Progenitor cell of endocrine pancreas (in vitro differentiated cells): Measurements from ENCODE around the gene C1RL. TPM values are rescaled to one million over a fixed set of nuclear protein-coding genes. Genes with fewer than 3 reads are reported as not detected.
"Not testable (repeated sequence)": the region's sequence is repeated elsewhere in the genome, so short reads cannot be mapped to it uniquely, and the experiment has no call there.

Source experiments
- DNase-seq: peaks from one replicate; pipeline ENCODE4 v3.0.0; 2021; ENCODE audit warnings: low spot score; ENCODE audit not compliant: unreplicated experiment
- H3K27ac Mint-ChIP-seq: 2 replicates; pipeline ENCODE4 v1.8.0; 2021; ENCODE audit warnings: mild to moderate bottlenecking, moderate library complexity, mixed read lengths
- H3K27me3 Mint-ChIP-seq: 2 replicates; pipeline ENCODE4 v1.8.0; 2021; ENCODE audit warnings: mixed read lengths
- H3K36me3 Mint-ChIP-seq: 2 replicates; pipeline ENCODE4 v1.8.0; 2022; ENCODE audit warnings: mixed read lengths; ENCODE audit not compliant: insufficient read depth
- H3K4me1 Mint-ChIP-seq: 2 replicates; pipeline ENCODE4 v1.8.0; 2021; ENCODE audit warnings: low read depth, mixed read lengths
- H3K4me3 Mint-ChIP-seq: 2 replicates; pipeline ENCODE4 v1.8.0; 2021; ENCODE audit warnings: low read depth, mild to moderate bottlenecking, moderate library complexity, mixed read lengths
- H3K9me3 Mint-ChIP-seq: 2 replicates; pipeline ENCODE4 v1.8.0; 2021; ENCODE audit warnings: low read depth, mixed read lengths
- CTCF ChIP-seq: fragments of 200-600 bp; sonication (generic); IDR thresholded peaks from one replicate; pipeline ENCODE4 v1.5.0; 2021; ENCODE audit warnings: antibody characterized with exemption, mild to moderate bottlenecking; ENCODE audit not compliant: unreplicated experiment
- total RNA-seq: library from RNA; stranded (reverse); gene quantifications from 2 replicates; pipeline ENCODE4 v1.2.1, GENCODE V29; 2021

Gene C1RL
- total RNA-seq, 1 donor from 2014 or later: 95.9 TPM

GRCh38 chr12:7060353-7060954 lies 48.6 kb downstream of the C1RL start, which contains the start of gene C1S:
Gene C1S (plus strand): TSS chr12:7060718. CDS start chr12:7061913, 1,195 bp downstream.
- peak; percentile 47 for TF ChIP-seq CTCF
- no peak for DNase-seq
- H3K27me3 Mint-ChIP-seq: peaks cover 11% of the 10 kb centered on the region
- H3K4me3 Mint-ChIP-seq: no peak within 1 kb of the TSS
- H3K4me1 Mint-ChIP-seq: peaks cover 18% of the 10 kb centered on the region
- H3K36me3 Mint-ChIP-seq: no peaks in the 10 kb centered on the region
- no peak within 1 kb of the TSS for H3K27ac Mint-ChIP-seq
- no peaks in the 10 kb centered on the region for H3K9me3 Mint-ChIP-seq

- Mint-ChIP-seq H3K27me3 (peaks cover 16% of the 10 kb centered on the region), H3K4me3 (no peak overlapping the region), H3K36me3 (no peaks in the 10 kb centered on the region), H3K4me1 (peaks cover 18% of the 10 kb centered on the region), H3K27ac (no peak overlapping the region), H3K9me3 (no peaks in the 10 kb centered on the region)
- DNase-seq: no peak
- no peak for TF ChIP-seq CTCF
These were observed 49.2 kb downstream of the C1RL start for GRCh38 chr12:7059780-7060179.

- Mint-ChIP-seq H3K36me3 (no peaks in the 10 kb centered on the region), H3K4me1 (peaks cover 18% of the 10 kb centered on the region), H3K4me3 (no peak overlapping the region), H3K27ac (no peak overlapping the region), H3K9me3 (no peaks in the 10 kb centered on the region), H3K27me3 (peaks cover 19% of the 10 kb centered on the region)
- no peak for DNase-seq
- TF ChIP-seq CTCF: no peak
These were observed 50.1 kb downstream of the C1RL start for GRCh38 chr12:7058850-7059395.

- H3K4me1 Mint-ChIP-seq: peaks cover 18% of the 10 kb centered on the region
- no peaks in the 10 kb centered on the region for H3K36me3 Mint-ChIP-seq
- H3K4me3 Mint-ChIP-seq: no peak overlapping the region
- DNase-seq: no peak
- H3K27me3 Mint-ChIP-seq: peaks cover 19% of the 10 kb centered on the region
- no peaks in the 10 kb centered on the region for H3K9me3 Mint-ChIP-seq
- no peak overlapping the region for H3K27ac Mint-ChIP-seq
- no peak for TF ChIP-seq CTCF
These were observed 50.7 kb downstream of the C1RL start for GRCh38 chr12:7058163-7058845.

- peaks cover 18% of the 10 kb centered on the region for H3K27me3 Mint-ChIP-seq
- peaks cover 18% of the 10 kb centered on the region for H3K4me1 Mint-ChIP-seq
- H3K27ac Mint-ChIP-seq, H3K9me3 Mint-ChIP-seq, DNase-seq, H3K4me3 Mint-ChIP-seq, H3K36me3 Mint-ChIP-seq: not testable (repeated sequence)
These were observed 53.3 kb downstream of the C1RL start for GRCh38 chr12:7055736-7056135.
